HG03565 (cell line): ENCODE measurements around the gene OSCAR.
"Not testable (repeated sequence)": the region's sequence is repeated elsewhere in the genome, so short reads cannot be mapped to it uniquely, and the experiment has no call there.

ENCODE experiments used
- ATAC-seq: cut with Tn5 transposase; IDR thresholded peaks from one replicate; pipeline ENCODE4 v1.9.1; 2021; ENCODE audit warnings: mild to moderate bottlenecking, moderate library complexity; ENCODE audit not compliant: unreplicated experiment

The OSCAR gene

DNA sequence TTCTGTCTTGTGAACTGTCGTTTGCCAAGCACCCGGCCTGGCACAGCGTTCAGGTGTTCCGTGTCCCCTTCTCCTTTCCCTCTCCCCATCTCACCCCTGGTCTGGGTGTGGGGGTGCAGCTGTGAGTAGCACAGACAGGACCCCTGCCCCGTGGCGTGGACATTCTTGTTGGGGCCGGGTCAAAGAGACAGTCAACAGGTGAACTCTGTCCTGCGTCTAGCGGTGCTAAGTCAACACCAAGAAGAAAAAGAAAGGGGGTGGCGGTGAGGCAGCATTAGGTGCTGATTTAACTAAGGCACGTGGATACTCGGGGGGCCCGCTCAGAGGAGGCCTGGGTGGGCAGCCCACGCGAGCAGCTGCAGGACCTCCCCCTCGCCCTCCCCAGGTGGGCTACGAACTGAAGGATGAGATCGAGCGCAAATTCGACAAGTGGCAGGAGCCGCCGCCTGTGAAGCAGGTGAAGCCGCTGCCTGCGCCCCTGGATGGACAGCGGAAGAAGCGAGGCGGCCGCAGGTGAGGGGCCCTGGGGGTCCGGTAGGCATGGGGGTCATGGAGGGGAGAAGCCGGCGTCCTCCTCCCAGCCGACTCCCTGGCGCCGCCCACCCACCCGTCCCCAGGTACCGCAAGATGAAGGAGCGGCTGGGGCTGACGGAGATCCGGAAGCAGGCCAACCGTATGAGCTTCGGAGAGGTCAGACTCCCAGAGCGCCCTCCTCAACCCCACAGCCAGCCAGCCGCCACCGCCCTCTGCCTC, 27.3 kb upstream of the OSCAR start:
- no peak for ATAC-seq

DNA sequence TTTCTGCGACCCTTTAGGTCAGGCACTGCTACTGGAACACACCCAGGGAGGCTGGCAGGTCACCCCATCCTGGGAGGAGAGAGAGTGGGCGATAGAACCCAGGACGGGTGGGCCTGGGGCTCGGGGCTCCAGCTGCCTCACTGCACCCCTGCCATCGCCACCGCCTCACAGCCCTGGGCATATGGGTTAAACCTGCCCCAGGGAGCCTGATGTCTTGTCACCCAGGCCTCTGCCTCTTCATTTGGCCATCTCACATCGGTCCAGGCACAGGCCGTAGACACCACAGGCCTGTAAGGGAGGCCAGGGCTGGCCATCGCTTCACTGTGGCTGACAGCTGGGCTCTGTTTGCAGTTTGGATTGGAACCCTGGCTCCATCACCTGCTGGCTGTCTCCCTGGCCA, 25.1 kb upstream of the OSCAR start:
- ATAC-seq = no peak

GRCh38 chr19:54124393-54124792, 23.8 kb upstream of the OSCAR start:
- ATAC-seq = no peak

- no peak for ATAC-seq
Observed at GRCh38 chr19:54123682-54124081, 23.1 kb upstream of the OSCAR start.

DNA sequence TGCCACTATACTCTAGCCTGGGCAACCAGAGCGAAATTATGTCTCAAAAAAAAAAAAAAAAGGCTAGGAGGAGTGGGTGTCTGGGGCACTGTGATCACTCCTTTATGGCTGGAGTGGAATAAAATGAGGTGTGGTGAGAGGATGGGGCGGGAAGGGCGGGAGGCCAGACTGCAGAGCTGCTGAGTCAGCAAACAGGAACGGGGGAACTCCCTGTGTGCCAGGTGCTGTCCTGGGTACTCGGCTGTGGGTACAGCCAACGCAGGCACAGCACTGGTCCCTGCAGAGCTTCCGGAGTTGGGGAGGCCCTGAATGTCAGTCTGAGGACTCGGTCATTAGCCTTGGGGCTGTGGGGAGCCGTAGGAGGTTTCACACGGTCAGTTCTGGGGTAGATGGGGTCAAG, 20.7 kb upstream of the OSCAR start:
- ATAC-seq = no peak

DNA sequence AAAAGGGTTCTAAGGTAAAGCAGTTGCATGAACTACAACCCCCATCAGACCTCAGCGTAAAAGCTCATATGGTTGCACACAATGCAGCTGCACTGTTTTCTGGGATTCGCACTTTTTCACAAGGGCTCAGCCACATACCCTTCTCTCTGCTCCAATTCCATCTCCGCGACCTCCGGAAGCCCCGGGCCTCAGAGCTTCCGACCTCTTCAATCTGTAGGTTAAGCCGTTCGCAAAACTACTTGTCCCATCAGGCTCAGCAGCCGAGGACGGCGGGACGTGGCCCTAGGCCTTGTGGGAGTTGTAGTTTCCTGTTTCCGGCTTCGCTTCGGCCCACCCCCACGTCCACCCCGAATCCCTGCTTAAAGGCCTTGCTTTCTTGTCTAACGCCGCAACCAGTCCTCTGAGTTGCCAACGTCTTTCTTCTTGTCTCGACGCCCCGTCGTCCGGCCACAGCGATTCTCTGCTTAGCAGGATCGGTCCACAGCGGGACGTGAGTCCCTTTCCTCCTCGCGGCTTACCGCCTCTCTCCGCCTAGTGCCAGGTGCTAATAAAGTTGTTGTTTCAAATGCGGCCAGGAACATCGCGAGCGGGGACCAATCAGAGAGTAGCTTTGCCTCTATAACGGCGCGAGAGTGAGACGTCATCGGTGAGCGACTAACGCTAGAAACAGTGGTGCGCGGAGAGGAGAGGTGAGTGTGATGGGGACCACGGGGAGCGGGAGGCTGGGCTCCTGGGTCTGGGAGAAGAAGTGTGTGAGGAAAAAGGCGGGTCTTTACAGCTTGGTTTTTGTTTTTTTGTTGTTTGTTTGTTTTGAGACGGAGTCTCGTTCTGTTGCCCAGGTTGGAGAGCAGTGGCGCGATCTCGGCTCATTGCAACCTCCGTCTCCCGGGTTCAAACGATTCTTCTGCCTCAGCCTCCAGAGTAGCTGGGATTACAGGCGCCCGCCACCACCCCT, 14.8 kb upstream of the OSCAR start, which contains the start of the genes PRPF31 and TFPT:
Gene PRPF31, plus strand, starts transcription at position 646 of the 955 bp plus-strand sequence. CDS start 2,525 bp downstream, outside the sequence.
Gene TFPT, minus strand, starts transcription at position 549 of the 955 bp plus-strand sequence. Its CDS starts 388 bp downstream, at position 161.
- ATAC-seq = peak; percentile 76

DNA sequence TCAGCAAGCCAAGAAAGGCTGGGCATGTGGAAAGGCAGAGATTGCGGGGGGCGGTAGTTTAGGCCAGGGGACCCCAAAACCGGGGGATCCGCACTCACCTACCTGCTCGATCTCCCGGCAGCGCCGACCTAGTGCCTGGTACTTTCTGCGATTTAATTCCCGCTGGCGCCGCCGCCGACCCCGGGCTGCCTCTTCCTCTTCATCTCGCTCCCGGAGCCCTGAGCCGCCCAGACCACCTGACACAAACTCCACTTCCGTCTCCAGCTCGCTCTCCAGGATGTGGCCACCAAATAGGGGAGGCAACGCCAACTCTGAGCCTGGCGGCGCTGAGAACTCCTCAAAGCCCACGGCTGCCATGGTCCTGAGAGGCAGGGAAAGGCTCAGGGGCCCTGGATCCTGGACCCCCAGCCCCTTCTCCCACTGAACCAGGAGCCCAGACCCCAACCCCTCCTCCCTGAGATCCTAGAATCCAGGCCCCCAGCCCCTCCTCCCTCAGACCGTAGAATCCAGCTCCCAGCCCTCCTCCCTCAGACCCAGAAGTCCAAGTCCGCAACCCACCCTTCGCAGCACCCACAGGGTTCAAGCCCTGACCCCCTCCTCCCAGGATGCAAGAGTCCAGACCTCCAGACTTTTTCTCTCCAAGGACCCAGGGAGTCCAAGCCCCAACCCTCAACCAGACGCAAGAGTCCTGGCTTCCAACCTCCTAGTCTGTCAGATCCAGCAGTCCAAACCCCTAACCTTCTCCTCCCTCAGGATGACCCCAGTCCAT, 13.9 kb upstream of the OSCAR start:
- no peak for ATAC-seq

GRCh38 chr19:54109651-54110050, 9.0 kb upstream of the OSCAR start:
- ATAC-seq = no peak

DNA sequence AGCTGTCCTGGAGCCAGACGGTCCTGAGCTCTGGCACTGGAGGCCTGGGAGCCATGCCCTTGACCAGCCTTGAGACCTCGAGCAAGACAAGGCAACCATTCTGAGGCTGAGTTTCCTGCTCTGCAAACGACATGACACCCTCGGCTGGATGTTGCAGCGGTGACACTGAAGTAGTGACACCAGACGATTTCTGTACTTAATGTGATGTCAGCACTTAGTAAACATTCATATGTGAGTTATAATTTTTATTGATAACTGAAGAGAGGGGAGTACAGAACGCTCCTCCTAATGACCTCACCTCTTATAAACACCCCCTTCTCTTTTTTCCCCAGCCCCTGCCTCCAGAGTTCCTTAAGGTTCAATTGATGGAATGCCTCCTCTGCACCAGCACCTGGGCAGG, 7.9 kb upstream of the OSCAR start:
- no peak for ATAC-seq

- ATAC-seq = no peak
Observed at GRCh38 chr19:54107876-54108490, 7.4 kb upstream of the OSCAR start.

DNA sequence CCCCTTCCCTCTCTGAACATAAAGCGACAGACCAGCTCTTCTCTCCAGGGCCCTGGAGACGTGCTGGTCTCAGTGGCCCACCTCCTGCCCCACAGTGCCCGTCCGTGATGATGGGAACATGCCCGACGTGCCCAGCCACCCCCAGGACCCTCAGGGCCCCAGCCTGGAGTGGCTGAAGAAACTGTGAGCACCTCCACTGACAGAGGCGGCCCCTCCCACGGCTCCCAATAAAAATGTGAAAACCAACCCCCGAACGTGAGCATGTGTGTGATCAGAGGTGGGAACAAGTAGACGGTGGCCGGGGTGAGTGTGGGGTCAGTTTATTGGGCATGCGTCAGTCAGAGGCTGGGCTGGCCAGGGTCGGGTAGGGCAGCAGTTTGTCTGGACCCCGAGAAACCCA, 6.1 kb upstream of the OSCAR start:
- no peak for ATAC-seq

DNA sequence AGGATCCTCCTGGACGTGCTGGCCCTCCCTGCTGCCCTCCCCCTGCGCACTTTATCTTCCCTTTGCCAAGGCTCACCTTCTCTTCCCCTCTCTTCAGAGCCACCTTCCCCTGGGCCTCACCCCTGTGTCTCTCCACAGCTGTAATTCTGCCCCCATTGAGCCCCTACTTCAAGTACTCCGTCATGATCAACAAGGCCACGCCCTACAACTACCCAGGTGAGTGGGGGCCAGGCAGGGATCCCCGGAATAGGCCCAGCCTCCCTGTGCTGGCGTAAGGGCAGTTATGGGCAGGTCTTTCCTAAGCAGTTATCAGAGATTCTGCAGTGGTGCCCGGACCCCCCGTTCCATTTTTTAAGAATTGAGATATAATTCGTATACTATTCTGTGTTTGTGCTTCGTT, 5.2 kb upstream of the OSCAR start:
- no peak for ATAC-seq

DNA sequence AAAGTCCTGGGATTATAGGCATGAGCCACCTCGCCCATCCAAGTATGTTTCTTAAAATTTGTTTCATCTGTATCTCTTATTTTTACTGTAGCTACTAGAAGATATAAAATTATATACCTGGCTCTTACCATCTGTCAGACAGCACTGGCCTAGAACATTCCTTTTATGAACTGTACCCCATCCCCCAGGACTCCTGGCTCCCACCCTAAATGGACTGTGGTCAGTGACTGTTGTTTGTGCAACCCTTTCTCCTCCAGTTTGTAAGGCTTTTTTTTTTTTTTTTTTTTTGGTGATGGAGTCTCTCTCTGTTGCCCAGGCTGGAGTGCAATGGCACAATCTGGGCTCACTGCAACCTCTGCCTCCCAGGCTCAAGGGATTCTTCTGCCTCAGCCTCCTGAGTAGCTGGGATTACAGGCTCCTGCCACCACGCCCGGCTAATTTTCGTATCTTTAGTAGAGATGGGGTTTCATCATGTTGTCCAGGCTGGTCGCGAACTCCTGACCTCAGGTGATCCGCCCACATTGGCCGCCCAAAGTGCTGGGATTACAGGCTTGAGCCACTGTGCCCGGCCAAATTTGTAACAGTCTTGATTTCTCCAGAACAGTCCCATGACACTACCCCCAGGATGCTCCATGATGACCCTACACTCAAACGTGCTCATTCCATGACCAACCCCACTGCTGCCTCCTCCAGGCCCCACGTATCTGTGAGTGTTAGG, 4.6 kb upstream of the OSCAR start:
- no peak for ATAC-seq

DNA sequence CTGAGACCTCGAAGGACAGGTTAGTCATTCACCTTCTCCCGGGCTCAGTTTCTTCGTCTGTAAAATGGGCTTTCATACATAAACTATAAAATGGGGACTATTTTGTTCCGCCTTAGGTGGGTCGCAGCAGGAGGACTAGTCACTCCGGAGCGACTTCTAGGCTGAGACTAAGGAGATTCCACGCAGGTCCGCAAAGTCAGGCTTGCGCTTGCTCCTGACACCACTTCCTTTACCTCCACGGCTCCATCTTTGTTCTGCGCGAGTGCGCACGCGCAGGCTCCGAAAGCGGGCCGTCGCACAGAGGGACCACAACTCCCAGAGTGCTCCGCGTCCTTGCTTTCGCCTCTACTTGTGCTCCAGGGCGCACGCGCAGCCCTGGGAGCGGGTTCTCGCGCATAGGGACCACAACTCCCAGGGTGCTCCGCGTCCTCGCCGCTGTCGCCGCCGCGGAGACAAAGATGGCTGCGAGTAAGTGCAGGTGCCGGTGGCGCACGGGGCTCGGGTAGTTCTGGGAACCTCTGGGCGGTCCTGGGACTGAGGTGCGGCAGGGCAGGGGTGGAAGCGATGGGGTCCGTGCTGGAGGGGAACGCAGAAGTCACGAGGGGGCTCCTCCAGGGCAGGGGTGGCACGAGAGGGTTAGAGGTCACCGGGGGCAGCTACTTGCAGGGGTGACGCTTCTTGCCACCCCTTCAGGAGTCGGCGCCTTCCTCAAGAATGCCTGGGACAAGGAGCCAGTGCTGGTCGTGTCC, 2.0 kb upstream of the OSCAR start, which contains the start of gene NDUFA3:
Gene NDUFA3, plus strand, starts transcription at position 435 of the 749 bp plus-strand sequence. Its CDS starts 24 bp downstream, at position 459.
- ATAC-seq = peak; percentile 98

- ATAC-seq = not testable (repeated sequence)
Observed at GRCh38 chr19:54099903-54100255, 724 bp downstream of the OSCAR start.

- ATAC-seq = no peak
Observed at GRCh38 chr19:54099190-54099902, 1.3 kb downstream of the OSCAR start.

- ATAC-seq = no peak
Observed at GRCh38 chr19:54096617-54097106, 3.9 kb downstream of the OSCAR start.
